GM12878 (cell line): ENCODE results near the gene QPRT. TPM values are rescaled to one million over a fixed set of nuclear protein-coding genes. Genes with fewer than 3 reads are reported as not detected.

Experiments used
- CEBPB ChIP-seq, 2 experiments: fragments of 150-350 bp in 1 of 2; IDR thresholded peaks; 2 replicates each; pipeline ENCODE4 v1.6.1; 2012 to 2014; ENCODE audit warnings: low read depth in 2 of 2, low read length in 2 of 2, borderline replicate concordance in 1 of 2, inconsistent platforms in 1 of 2
- CHD4 ChIP-seq: fragments of 200-600 bp; sonication (generic); IDR thresholded peaks from 2 replicates; pipeline ENCODE4 v1.6.1; 2016; ENCODE audit warnings: mild to moderate bottlenecking
- EGR1 ChIP-seq, 2 experiments: IDR thresholded peaks; 1 replicate in 1 of 2; 2 replicates in 1 of 2; pipeline ENCODE4 v1.6.1; 2011 to 2012; ENCODE audit warnings: low read depth in 2 of 2, low read length in 2 of 2, borderline replicate concordance in 1 of 2, mild to moderate bottlenecking in 1 of 2, moderate library complexity in 1 of 2
- FOXK2 ChIP-seq: fragments of 450-650 bp; IDR thresholded peaks from 2 replicates; pipeline ENCODE4 v1.6.1; 2017; ENCODE audit warnings: mild to moderate bottlenecking, moderate library complexity
- NBN ChIP-seq: fragments of 450-650 bp; IDR thresholded peaks from 2 replicates; pipeline ENCODE4 v1.6.1; 2016
- NRF1 ChIP-seq: conservative IDR thresholded peaks from 2 replicates; pipeline ENCODE4 v1.6.1; 2011; ENCODE audit warnings: mild to moderate bottlenecking, low read depth, low read length, improper control_type of control experiment
- PML ChIP-seq: IDR thresholded peaks from 2 replicates; pipeline ENCODE4 v1.6.1; 2012; ENCODE audit warnings: low read length, inconsistent platforms
- RCOR1 ChIP-seq: conservative IDR thresholded peaks from 2 replicates; pipeline ENCODE4 v1.6.1; 2012; ENCODE audit warnings: low read depth, low read length, improper control_type of control experiment
- SRF ChIP-seq, 2 experiments: IDR thresholded peaks; 2 replicates each; pipeline ENCODE4 v1.6.1; 2011; ENCODE audit warnings: low read depth in 2 of 2, low read length in 2 of 2, mild to moderate bottlenecking in 1 of 2, moderate library complexity in 1 of 2
- YY1 ChIP-seq: IDR thresholded peaks from 2 replicates; pipeline ENCODE4 v1.6.1; 2011; ENCODE audit warnings: low read depth, mild to moderate bottlenecking, low read length
- ZNF207 ChIP-seq: fragments of 450-650 bp; IDR thresholded peaks from 2 replicates; pipeline ENCODE4 v1.6.1; 2014; ENCODE audit warnings: antibody characterized with exemption, mild to moderate bottlenecking, borderline replicate concordance
- ZNF217 ChIP-seq: fragments of 450-650 bp; IDR thresholded peaks from 2 replicates; pipeline ENCODE4 v1.6.1; 2017; ENCODE audit warnings: antibody characterized with exemption, mild to moderate bottlenecking
- polyA plus RNA-seq, 11 experiments: library from polyadenylated mRNA; depleted of rRNA in 4 of 11; unstranded in 6 of 11; stranded (reverse) in 5 of 11; fragments of >200 nt; fragmentation: Nextera tagmentation in 4 of 11; fragmentation: Illumina TruSeq in 1 of 11; extraction: Ambion mirVana in 4 of 11; extraction: Trizol in 1 of 11; gene quantifications; 1 replicate in 1 of 11; 2 replicates in 10 of 11; pipeline versions ENCODE4 v1.2.1 to v1.2.3, GENCODE V29; 2011 to 2016; ENCODE audit warnings: inconsistent platforms in 2 of 11, missing spikeins in 2 of 11, low read depth in 1 of 11
- total RNA-seq, 4 experiments: library from RNA; depleted of rRNA in 3 of 4; stranded (reverse); fragments of >200 nt in 3 of 4; fragmentation: Illumina TruSeq in 1 of 4; extraction: Trizol in 1 of 4; gene quantifications; 2 replicates each; pipeline versions ENCODE4 v1.2.1 to v1.2.3, GENCODE V29; 2013 to 2021
- TF ChIP-seq, protein P1 (sequence below): IDR thresholded peaks from 2 replicates; pipeline ENCODE4 v1.6.1; 2011; ENCODE audit warnings: mild to moderate bottlenecking, low read depth, low read length, moderate library complexity; ENCODE audit not compliant: insufficient replicate concordance
- TF ChIP-seq, protein P2 (sequence below): IDR thresholded peaks from 2 replicates; pipeline ENCODE4 v1.6.1; 2012; ENCODE audit warnings: low read depth, low read length, improper control_type of control experiment
- TF ChIP-seq, protein P3 (sequence below): IDR thresholded peaks from 2 replicates; pipeline ENCODE4 v1.6.1; 2012; ENCODE audit warnings: mild to moderate bottlenecking, low read depth, low read length
- TF ChIP-seq, protein P4 (sequence below): fragments of 450-650 bp; IDR thresholded peaks from 2 replicates; pipeline ENCODE4 v1.6.1; 2017; ENCODE audit warnings: antibody characterized with exemption, mild to moderate bottlenecking, moderate library complexity
- TF ChIP-seq, protein P5 (sequence below): fragments of 450-650 bp; formaldehyde crosslinking; IDR thresholded peaks from 2 replicates; pipeline ENCODE4 v1.4.0; 2020; ENCODE audit warnings: mild to moderate bottlenecking, moderate library complexity
- TF ChIP-seq, protein P6 (sequence below): IDR thresholded peaks from 2 replicates; pipeline ENCODE4 v1.6.1; 2012; ENCODE audit warnings: low read depth, low read length, improper control_type of control experiment

The QPRT gene
- total and polyA plus RNA-seq, 10 of the 15 experiments (the other 5 are each of a cell fraction or from before 2014, with no cell fraction given): 2.7 to 43.0 (median 31.3) TPM

DNA sequence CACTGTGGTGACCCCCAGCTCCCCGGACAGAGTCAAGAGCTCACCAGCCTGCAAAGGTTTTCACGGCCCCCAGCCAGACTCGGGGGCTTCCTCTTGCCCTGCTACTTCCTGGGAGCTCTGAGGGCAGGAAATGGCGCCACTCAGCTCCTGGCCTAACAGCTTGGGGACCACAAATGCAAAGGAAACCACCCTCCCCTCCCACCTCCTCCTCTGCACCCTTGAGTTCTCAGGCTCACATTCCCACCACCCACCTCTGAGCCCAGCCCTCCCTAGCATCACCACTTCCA lies 16.3 kb upstream of the QPRT start (continued):
- TF ChIP-seq, protein P1, sequence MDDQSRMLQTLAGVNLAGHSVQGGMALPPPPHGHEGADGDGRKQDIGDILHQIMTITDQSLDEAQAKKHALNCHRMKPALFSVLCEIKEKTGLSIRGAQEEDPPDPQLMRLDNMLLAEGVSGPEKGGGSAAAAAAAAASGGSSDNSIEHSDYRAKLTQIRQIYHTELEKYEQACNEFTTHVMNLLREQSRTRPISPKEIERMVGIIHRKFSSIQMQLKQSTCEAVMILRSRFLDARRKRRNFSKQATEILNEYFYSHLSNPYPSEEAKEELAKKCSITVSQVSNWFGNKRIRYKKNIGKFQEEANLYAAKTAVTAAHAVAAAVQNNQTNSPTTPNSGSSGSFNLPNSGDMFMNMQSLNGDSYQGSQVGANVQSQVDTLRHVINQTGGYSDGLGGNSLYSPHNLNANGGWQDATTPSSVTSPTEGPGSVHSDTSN: no peak
- TF ChIP-seq ZNF207 (peak; percentile 66; the same call in 1 of the 2 replicates), RCOR1 (no peak), ZNF217 (no peak), FOXK2 (no peak), CEBPB (IDR thresholded peaks at IDR 0.05; ENCODE audit: borderline replicate concordance in 1 of 2, low read depth in 2 of 2, low read length in 2 of 2) (no peak), SRF (IDR thresholded peaks at IDR 0.05; ENCODE audit: low read depth in 2 of 2, low read length in 2 of 2) (no peak), EGR1 (IDR thresholded peaks at IDR 0.05; ENCODE audit: borderline replicate concordance in 1 of 2, low read depth in 2 of 2, low read length in 2 of 2) (peak in 1 of 2 experiments; percentile 52; a peak in 1 of 3 replicates), PML (peak; percentile 82; the same call in 1 of the 2 replicates), YY1 (peak; percentile 84), CHD4 (no peak), NBN (peak; percentile 76; the same call in 1 of the 2 replicates), NRF1 (no peak)
- TF ChIP-seq, protein P2, sequence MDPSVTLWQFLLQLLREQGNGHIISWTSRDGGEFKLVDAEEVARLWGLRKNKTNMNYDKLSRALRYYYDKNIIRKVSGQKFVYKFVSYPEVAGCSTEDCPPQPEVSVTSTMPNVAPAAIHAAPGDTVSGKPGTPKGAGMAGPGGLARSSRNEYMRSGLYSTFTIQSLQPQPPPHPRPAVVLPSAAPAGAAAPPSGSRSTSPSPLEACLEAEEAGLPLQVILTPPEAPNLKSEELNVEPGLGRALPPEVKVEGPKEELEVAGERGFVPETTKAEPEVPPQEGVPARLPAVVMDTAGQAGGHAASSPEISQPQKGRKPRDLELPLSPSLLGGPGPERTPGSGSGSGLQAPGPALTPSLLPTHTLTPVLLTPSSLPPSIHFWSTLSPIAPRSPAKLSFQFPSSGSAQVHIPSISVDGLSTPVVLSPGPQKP: no peak
- TF ChIP-seq, protein P3, sequence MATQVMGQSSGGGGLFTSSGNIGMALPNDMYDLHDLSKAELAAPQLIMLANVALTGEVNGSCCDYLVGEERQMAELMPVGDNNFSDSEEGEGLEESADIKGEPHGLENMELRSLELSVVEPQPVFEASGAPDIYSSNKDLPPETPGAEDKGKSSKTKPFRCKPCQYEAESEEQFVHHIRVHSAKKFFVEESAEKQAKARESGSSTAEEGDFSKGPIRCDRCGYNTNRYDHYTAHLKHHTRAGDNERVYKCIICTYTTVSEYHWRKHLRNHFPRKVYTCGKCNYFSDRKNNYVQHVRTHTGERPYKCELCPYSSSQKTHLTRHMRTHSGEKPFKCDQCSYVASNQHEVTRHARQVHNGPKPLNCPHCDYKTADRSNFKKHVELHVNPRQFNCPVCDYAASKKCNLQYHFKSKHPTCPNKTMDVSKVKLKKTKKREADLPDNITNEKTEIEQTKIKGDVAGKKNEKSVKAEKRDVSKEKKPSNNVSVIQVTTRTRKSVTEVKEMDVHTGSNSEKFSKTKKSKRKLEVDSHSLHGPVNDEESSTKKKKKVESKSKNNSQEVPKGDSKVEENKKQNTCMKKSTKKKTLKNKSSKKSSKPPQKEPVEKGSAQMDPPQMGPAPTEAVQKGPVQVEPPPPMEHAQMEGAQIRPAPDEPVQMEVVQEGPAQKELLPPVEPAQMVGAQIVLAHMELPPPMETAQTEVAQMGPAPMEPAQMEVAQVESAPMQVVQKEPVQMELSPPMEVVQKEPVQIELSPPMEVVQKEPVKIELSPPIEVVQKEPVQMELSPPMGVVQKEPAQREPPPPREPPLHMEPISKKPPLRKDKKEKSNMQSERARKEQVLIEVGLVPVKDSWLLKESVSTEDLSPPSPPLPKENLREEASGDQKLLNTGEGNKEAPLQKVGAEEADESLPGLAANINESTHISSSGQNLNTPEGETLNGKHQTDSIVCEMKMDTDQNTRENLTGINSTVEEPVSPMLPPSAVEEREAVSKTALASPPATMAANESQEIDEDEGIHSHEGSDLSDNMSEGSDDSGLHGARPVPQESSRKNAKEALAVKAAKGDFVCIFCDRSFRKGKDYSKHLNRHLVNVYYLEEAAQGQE: no peak
- TF ChIP-seq, protein P4, sequence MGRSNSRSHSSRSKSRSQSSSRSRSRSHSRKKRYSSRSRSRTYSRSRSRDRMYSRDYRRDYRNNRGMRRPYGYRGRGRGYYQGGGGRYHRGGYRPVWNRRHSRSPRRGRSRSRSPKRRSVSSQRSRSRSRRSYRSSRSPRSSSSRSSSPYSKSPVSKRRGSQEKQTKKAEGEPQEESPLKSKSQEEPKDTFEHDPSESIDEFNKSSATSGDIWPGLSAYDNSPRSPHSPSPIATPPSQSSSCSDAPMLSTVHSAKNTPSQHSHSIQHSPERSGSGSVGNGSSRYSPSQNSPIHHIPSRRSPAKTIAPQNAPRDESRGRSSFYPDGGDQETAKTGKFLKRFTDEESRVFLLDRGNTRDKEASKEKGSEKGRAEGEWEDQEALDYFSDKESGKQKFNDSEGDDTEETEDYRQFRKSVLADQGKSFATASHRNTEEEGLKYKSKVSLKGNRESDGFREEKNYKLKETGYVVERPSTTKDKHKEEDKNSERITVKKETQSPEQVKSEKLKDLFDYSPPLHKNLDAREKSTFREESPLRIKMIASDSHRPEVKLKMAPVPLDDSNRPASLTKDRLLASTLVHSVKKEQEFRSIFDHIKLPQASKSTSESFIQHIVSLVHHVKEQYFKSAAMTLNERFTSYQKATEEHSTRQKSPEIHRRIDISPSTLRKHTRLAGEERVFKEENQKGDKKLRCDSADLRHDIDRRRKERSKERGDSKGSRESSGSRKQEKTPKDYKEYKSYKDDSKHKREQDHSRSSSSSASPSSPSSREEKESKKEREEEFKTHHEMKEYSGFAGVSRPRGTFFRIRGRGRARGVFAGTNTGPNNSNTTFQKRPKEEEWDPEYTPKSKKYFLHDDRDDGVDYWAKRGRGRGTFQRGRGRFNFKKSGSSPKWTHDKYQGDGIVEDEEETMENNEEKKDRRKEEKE: no peak
- TF ChIP-seq, protein P5, sequence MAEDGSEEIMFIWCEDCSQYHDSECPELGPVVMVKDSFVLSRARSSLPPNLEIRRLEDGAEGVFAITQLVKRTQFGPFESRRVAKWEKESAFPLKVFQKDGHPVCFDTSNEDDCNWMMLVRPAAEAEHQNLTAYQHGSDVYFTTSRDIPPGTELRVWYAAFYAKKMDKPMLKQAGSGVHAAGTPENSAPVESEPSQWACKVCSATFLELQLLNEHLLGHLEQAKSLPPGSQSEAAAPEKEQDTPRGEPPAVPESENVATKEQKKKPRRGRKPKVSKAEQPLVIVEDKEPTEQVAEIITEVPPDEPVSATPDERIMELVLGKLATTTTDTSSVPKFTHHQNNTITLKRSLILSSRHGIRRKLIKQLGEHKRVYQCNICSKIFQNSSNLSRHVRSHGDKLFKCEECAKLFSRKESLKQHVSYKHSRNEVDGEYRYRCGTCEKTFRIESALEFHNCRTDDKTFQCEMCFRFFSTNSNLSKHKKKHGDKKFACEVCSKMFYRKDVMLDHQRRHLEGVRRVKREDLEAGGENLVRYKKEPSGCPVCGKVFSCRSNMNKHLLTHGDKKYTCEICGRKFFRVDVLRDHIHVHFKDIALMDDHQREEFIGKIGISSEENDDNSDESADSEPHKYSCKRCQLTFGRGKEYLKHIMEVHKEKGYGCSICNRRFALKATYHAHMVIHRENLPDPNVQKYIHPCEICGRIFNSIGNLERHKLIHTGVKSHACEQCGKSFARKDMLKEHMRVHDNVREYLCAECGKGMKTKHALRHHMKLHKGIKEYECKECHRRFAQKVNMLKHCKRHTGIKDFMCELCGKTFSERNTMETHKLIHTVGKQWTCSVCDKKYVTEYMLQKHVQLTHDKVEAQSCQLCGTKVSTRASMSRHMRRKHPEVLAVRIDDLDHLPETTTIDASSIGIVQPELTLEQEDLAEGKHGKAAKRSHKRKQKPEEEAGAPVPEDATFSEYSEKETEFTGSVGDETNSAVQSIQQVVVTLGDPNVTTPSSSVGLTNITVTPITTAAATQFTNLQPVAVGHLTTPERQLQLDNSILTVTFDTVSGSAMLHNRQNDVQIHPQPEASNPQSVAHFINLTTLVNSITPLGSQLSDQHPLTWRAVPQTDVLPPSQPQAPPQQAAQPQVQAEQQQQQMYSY (CRISPR knock-in tag): no peak
- TF ChIP-seq, protein P6, sequence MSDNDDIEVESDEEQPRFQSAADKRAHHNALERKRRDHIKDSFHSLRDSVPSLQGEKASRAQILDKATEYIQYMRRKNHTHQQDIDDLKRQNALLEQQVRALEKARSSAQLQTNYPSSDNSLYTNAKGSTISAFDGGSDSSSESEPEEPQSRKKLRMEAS: no peak
